ENCODE measurements around the gene OR2D3. TPM values are rescaled to one million over a fixed set of nuclear protein-coding genes. Genes with fewer than 3 reads are reported as not detected.
"Not testable (repeated sequence)": the region's sequence is repeated elsewhere in the genome, so short reads cannot be mapped to it uniquely, and the experiment has no call there.

OR2D3 gene
- total RNA-seq, 1 donor from 2014 or later, result not detected

- no peaks in the 10 kb centered on the region for H3K27me3 Mint-ChIP-seq (ENCODE audit: low read depth)
Observed at GRCh38 chr11:6962673-6963072, 41.9 kb downstream of the OR2D3 start.

GRCh38 chr11:6968816-6969215 lies 48.0 kb downstream of the OR2D3 start:
- no peaks in the 10 kb centered on the region for H3K27me3 Mint-ChIP-seq (ENCODE audit: low read depth)
- TF ChIP-seq, protein P1, sequence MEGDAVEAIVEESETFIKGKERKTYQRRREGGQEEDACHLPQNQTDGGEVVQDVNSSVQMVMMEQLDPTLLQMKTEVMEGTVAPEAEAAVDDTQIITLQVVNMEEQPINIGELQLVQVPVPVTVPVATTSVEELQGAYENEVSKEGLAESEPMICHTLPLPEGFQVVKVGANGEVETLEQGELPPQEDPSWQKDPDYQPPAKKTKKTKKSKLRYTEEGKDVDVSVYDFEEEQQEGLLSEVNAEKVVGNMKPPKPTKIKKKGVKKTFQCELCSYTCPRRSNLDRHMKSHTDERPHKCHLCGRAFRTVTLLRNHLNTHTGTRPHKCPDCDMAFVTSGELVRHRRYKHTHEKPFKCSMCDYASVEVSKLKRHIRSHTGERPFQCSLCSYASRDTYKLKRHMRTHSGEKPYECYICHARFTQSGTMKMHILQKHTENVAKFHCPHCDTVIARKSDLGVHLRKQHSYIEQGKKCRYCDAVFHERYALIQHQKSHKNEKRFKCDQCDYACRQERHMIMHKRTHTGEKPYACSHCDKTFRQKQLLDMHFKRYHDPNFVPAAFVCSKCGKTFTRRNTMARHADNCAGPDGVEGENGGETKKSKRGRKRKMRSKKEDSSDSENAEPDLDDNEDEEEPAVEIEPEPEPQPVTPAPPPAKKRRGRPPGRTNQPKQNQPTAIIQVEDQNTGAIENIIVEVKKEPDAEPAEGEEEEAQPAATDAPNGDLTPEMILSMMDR (IDR thresholded peaks at IDR 0.05; ENCODE audit: unreplicated experiment), result no peak
- H3K36me3 Mint-ChIP-seq, result peaks cover 3% of the 10 kb centered on the region
- no peak for DNase-seq (ENCODE audit: low spot score in 2 of 2, unreplicated experiment in 2 of 2)
- H3K9me3 Mint-ChIP-seq, result peaks cover 20% of the 10 kb centered on the region
- H3K4me3 Mint-ChIP-seq, result no peak overlapping the region
- no peak overlapping the region for H3K27ac Mint-ChIP-seq
- no peaks in the 10 kb centered on the region for H3K4me1 Mint-ChIP-seq

More at GRCh38 chr11:6962673-6963072, 41.9 kb downstream of the OR2D3 start:
- H3K27ac Mint-ChIP-seq, result no peak overlapping the region
- DNase-seq (ENCODE audit: low spot score in 2 of 2, unreplicated experiment in 2 of 2), result no peak
- TF ChIP-seq, protein P1 (IDR thresholded peaks at IDR 0.05; ENCODE audit: unreplicated experiment), result no peak
- no peaks in the 10 kb centered on the region for H3K4me1 Mint-ChIP-seq
- peaks cover 2% of the 10 kb centered on the region for H3K36me3 Mint-ChIP-seq
- no peak overlapping the region for H3K4me3 Mint-ChIP-seq
- peaks cover 8% of the 10 kb centered on the region for H3K9me3 Mint-ChIP-seq

DNA sequence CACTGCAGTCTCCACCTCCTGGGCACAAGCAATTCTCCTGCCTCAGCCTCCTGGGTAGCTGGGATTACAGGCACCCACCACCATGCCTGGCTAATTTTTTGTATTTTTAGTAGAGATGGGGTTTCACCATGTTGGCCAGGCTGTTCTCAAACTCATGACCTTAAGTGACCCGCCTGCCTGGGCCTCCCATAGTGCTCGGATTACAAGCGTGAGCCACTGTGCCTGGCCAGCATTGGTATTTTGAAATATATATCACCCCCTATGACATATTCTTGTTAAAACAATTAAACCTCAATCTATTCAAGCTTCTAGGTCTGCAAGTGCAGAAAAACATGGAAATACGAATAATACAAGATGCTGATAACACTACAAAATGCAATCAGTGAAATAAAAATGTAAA lies 49.1 kb downstream of the OR2D3 start:
- H3K9me3 Mint-ChIP-seq, result peaks cover 20% of the 10 kb centered on the region
- not testable (repeated sequence) for H3K4me1 Mint-ChIP-seq; H3K36me3 Mint-ChIP-seq; H3K27me3 Mint-ChIP-seq (ENCODE audit: low read depth); DNase-seq (ENCODE audit: low spot score in 2 of 2, unreplicated experiment in 2 of 2); H3K4me3 Mint-ChIP-seq; H3K27ac Mint-ChIP-seq

Other genes with a start within 250 kb of the OR2D3 start
- 41.6 to 45.3 TPM (median 42.7 TPM) in 3 replicates for gene MRPL17, start 237.7 kb upstream of the OR2D3 start, total RNA-seq
- 0.11 to 0.29 TPM (median 0.27 TPM) in 3 replicates for gene OR2AG2, start 149.0 kb upstream of the OR2D3 start, total RNA-seq
- not detected in 3 replicates for gene OR2AG1, start 138.0 kb upstream of the OR2D3 start, total RNA-seq
- 0.34 to 0.60 TPM (median 0.38 TPM) in 3 replicates for gene OR6A2, start 121.3 kb upstream of the OR2D3 start, total RNA-seq
- gene OR10A5, start 75.3 kb upstream of the OR2D3 start, total RNA-seq, result not detected in 3 replicates
- not detected in 3 replicates for gene OR10A2, start 57.9 kb upstream of the OR2D3 start, total RNA-seq
- gene OR10A4, start 44.4 kb upstream of the OR2D3 start, total RNA-seq, result not detected in 3 replicates
- 0.40 to 0.85 TPM (median 0.41 TPM) in 3 replicates for gene OR2D2, start 28.5 kb upstream of the OR2D3 start, total RNA-seq
- 2.8 to 3.9 TPM (median 3.0 TPM) in 3 replicates for gene ZNF215, start 5.4 kb downstream of the OR2D3 start, total RNA-seq
- gene ZNF214, start 99.3 kb downstream of the OR2D3 start, total RNA-seq, result 6.2 to 7.4 TPM (median 6.5 TPM) in 3 replicates
- 0.51 to 0.58 TPM (median 0.54 TPM) in 3 replicates for gene NLRP14, start 99.5 kb downstream of the OR2D3 start, total RNA-seq
- 0.16 to 0.22 TPM (median 0.16 TPM) in 3 replicates for gene RBMXL2, start 168.0 kb downstream of the OR2D3 start, total RNA-seq